Lower leg skin (tissue), 3 donors: ENCODE measurements around the gene MPZL1.

ENCODE experiments used
- CTCF ChIP-seq, 3 donors: fragments of 450-650 bp; IDR thresholded peaks; one replicate each; pipeline ENCODE4 v1.5.1; 2016; ENCODE audit warnings: antibody characterized with exemption in 3 of 3, mild to moderate bottlenecking in 3 of 3, moderate library complexity in 2 of 3
- POLR2A ChIP-seq, 2 donors: fragments of 450-650 bp; IDR thresholded peaks; one replicate each; pipeline ENCODE4 v1.6.1; 2016 to 2017; ENCODE audit warnings: antibody characterized with exemption in 2 of 2, mild to moderate bottlenecking in 1 of 2, moderate library complexity in 1 of 2

GRCh38 chr1:167782946-167783345 is 61.2 kb downstream of the MPZL1 start:
- TF ChIP-seq CTCF (IDR thresholded peaks at IDR 0.05), result no peak
- no peak for TF ChIP-seq POLR2A (IDR thresholded peaks at IDR 0.05)
